ENCODE measurements around the gene MID2.
"Not testable (repeated sequence)": the region's sequence is repeated elsewhere in the genome, so short reads cannot be mapped to it uniquely, and the experiment has no call there.

MID2 gene

DNA sequence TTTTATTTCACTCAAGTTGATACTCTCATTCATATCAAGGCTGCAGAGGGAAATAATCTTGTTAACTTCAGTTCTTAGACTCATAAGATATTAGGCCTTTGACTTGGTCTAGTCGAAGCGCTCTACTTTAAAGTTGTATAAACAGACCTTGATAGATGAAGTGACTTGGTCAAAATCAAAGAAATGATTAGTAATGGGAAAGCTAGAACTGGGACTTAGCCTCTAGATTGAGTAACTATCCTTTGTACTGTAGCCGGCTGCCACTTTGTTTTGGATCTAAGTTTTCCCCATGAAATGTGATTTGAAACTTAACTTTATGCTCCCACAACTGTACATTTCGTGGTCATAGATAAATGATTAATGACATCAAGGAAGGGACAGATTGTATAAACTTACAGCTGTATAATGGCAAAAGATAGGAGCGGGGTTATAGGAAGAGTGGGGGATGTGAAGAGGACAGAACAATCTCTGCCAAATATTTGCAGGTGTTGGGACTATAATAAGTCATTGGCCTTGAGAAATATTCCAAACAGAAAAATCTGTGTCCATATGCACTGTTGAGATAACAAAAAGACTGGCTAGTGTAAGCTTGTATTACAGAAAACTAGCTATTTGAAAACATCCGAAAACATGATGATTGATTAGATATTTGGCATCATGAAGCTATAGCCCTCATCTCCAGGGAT is 17.2 kb downstream of the MID2 start:
- no peak for DNase-seq

GRCh38 chrX:107845625-107846024 is 20.0 kb downstream of the MID2 start:
- no peak for DNase-seq

DNA sequence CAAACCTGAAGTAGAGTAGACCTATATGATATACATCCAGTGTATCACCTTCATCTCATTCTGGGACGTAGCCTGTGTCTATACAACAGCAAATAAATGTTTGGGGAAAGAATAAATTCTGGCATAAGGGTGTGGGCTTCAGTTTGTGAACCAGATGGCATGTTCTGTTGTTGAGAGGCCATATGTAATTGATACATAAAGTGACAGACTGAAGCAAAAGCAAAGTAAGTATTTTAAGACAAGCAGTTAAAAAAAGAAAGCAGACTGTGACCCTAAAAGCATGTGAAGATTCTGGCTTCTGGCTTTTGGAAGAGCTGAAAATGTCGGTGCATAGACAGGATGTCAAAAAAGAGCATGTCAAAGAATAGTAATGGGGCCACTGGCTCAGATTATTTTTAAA is 22.9 kb downstream of the MID2 start:
- no peak for DNase-seq

- DNase-seq, result no peak
These were observed 24.2 kb downstream of the MID2 start for GRCh38 chrX:107849747-107850421.

DNA sequence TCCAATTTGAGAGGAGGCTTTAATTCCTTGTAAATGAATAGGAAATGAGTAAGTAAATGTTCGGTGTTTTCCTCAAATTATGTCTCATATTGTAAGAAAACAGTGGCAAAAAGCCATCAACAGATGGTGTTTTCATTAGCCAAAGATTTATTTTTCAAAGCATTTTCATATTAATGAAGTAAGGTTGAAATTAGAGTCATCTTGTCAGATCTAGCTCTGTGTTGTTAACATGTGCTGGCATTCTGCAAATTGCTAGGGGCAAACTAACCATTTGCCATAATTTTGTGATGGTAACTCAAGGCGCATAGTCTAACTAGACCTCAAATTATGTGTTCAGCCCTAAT is 24.7 kb downstream of the MID2 start:
- no peak for DNase-seq

DNA sequence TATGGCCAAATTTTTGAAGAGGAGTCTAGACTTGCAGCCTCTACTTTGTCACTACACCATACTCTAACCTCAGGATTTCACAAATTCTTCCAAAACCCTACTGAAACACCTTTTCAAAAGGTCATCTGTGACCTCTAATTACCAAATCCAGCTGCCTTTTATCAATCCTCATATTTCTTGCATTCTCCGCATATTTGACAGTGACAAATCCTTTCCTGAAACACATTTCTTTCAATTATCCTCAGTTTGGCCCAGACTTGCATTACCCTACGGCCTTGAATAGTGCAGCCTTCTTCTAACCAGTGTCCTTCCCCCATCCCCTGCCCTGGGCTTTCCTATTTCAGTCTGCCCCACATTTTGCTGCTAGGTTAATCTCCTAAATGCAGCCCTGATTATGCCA is 25.5 kb downstream of the MID2 start:
- DNase-seq, result no peak

- not testable (repeated sequence) for DNase-seq
These were observed 26.0 kb downstream of the MID2 start for GRCh38 chrX:107851665-107852064.

GRCh38 chrX:107856289-107856688 is 30.6 kb downstream of the MID2 start:
- no peak for DNase-seq

DNA sequence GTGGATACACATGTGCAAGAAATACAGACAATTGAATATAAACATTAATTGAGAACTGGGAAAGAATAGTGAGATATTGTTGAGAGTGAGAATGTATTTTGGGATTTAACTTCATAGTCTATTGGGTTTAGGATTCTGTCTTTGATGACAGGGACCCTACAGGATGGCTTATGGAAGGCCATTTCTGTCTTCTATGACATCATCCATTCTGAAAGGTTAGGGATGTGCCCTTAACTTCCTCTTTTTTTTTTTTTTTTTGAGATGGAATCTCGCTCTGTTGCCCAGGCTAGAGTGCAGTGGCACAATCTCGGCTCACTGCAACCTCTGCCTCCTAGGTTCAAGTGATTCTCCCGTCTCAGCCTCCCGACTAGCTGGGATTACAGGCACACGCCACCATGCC is 31.4 kb downstream of the MID2 start:
- not testable (repeated sequence) for DNase-seq

DNA sequence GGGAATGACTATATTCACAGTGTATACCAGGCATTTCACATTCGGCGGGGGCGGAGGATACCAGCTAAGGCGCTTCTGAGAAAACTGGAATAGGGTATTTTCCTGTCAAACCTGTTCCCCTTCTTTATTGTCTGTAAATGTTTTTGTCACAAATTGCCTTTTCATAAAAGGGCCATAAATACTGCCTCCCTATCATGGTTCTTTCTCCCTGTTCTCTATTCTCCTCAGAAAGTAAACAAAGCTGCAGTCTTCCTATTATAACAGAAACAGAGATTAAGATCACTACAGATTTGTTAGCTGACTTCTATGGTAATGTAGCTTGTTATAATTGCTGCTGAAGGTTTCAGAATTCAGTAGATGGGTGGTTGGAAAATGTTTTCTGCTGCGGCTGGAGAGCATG is 32.2 kb downstream of the MID2 start:
- no peak for DNase-seq

- DNase-seq, result no peak
These were observed 35.4 kb downstream of the MID2 start for GRCh38 chrX:107861056-107861455.

- DNase-seq, result no peak
These were observed 45.5 kb downstream of the MID2 start for GRCh38 chrX:107871136-107871535.

DNA sequence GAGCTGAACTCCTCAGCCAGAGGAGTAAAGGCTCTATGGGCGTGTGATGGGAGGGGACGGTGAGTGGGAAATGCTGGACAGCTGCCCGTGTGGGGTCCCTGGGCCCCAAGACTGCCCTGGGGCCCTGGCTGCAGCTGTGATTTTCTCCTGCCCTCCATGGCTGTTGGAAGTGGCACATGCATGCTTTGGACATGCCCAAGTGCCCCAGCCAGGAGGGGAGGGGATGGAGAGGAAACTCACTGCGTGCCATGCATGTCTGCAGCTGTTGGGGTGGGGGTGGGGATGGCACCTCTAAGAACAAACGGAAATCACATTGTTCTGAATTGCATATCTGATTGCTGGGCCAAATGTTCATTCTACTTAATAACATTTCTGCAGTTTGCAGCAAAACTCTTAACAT is 52.4 kb downstream of the MID2 start:
- DNase-seq, result no peak

- no peak for DNase-seq
These were observed 54.5 kb downstream of the MID2 start for GRCh38 chrX:107880054-107880610.

DNA sequence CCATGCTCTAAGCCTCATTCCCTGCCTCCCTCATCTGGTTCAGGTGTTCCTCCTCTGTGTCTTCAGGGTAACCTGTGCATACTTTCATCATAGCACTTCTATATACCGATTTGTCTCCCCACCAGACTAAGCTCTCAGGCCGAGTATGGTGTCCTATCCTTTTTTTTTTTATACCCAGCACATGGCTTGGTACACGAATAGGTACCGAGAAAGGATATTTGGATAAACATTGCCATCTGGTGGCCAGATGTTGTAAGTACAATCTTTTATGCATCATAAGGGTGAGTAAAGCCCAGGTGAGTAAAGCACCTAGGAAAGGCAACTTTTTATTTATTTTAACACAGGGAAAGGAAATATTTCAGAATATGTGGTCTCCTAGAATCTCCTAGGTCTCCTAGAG is 68.4 kb downstream of the MID2 start:
- no peak for DNase-seq

DNA sequence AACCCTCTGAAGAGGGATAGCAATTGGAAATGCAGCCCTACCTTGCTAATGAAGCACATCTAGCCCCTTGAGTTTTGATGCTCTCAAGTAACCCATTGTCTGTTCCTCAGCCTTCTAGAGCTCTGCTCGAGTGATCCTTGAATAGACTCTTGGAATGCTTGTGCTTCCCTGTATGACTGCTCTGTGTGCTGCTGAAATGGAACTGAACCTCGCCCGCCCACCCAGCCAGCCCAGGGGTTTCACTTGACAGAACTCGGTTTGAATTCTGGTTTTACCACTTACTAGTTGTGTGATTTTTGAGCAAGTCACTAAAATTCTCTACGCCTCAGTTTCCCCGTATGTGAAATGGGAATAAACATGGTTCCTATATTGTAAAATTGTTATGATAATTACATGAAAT is 77.1 kb downstream of the MID2 start:
- DNase-seq, result no peak

DNA sequence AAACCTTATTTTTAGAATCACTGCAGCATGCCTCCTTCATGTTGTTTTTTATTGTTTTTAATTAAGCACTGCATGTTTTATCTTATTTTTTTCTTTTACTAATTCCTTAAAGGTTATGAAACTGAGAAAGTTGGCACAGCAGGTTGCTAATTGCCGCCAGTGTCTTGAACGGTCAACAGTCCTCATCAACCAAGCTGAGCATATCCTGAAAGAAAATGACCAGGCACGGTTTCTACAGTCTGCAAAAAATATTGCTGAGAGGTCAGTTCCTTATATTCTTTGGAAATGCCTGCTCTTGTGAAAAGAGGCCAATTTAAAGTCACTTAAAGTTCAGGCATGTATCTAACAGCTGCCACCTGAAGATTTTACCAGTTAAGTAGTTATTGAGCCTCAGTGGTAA is 79.7 kb downstream of the MID2 start:
- no peak for DNase-seq

DNA sequence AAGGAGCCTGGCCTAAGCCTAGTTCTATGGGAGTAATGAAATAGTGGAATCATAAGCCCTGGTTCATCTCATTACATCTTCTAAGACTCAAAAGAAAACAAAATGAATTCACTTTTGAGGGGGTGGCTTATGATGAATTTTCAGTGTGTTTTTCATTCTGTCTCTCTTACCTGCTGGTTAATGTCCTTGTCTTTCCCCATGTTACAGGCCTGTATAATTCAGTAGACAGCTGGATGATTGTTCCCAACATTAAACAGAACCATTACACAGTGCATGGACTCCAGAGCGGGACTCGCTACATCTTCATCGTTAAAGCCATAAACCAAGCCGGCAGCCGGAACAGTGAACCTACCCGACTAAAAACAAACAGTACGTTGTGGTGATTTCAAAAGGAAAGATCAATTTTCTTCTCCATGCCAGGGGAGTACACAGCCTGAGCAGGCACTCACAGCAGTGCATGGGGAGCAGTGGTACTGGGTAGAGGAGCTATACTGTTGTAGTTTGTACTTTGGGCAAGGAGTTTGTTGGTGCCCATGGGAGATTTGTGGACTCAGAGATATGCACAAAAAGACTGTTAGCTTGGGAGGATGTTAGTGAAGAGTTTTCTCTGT is 98.6 kb downstream of the MID2 start:
- DNase-seq, result no peak

DNA sequence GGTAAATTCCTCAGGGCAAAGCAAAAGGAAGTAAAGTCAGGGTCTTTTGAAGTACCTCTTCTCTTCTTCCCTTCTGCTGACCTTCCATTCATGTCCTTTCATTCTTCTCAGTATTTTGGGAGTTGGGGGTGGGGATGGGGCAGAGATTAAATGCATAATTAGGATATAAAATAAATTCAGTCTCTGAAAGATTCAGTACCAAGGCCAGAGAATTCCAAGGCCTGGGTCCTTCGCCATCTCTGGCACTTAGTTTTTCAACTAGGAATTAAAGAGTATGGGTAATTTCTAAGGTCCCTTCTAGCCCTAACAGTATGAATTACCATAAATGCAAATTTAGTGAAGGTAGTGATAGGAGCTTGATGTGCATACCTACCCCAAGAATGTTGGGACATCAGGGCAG is 108.6 kb downstream of the MID2 start:
- DNase-seq, result no peak

DNA sequence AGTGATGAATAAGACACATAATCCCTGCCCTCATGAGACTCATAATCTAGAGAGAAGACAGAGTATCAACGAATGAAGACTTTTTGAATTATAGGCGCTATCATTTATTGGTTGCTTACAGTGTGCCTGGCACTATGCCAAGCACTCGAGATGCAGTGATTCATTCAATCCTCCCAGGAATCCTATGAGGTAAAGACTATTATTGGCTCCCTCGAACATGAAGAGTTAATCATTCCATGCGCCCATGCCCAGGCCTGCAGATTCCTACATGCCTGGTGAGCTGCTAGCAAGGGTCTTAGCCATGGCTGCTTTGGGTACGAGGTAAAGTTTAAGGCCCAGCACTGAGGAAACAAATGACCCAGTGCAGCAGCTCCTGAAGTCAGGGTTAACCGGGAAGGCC is 109.5 kb downstream of the MID2 start:
- no peak for DNase-seq

GRCh38 chrX:107935664-107936433 is 110.2 kb downstream of the MID2 start:
- no peak for DNase-seq

DNA sequence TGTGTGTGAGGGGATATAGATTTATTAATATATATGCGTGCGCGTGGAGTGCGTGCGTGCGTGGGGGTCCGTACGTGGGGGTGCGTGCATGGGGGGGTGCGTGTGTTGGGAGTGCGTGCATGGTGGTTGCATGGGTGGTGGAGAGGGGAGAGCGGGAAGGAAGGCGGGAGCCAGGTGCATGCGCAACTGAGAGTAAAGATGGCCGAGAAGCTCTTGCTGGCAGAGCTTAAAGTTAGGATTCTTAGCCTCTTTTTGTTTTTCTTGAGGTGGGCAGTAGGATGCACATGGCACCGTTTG is 110.7 kb downstream of the MID2 start:
- DNase-seq, result no peak

- DNase-seq, result no peak
These were observed 114.4 kb downstream of the MID2 start for GRCh38 chrX:107940095-107940494.

- DNase-seq, result not testable (repeated sequence)
These were observed 129.7 kb downstream of the MID2 start for GRCh38 chrX:107955337-107955736.
